Stromal cell of bone marrow (primary cell): ENCODE measurements around the gene PCDHB7.
"Not testable (repeated sequence)": the region's sequence is repeated elsewhere in the genome, so short reads cannot be mapped to it uniquely, and the experiment has no call there.

Experiments
- DNase-seq: peaks from one replicate; pipeline ENCODE4 v3.0.0-alpha.2; 2012; ENCODE audit warnings: low read depth

PCDHB7 gene

GRCh38 chr5:141172381-141173204 lies at the start of gene PCDHB7:
Gene PCDHB7, plus strand, starts transcription at chr5:141172644. Its CDS starts 192 bp downstream, at chr5:141172836.
- no peak for DNase-seq

- DNase-seq = not testable (repeated sequence)
Observed at GRCh38 chr5:141123396-141124135, 48.9 kb upstream of the PCDHB7 start.

GRCh38 chr5:141127305-141127704 lies 45.1 kb upstream of the PCDHB7 start:
- DNase-seq = no peak

GRCh38 chr5:141135030-141135717 lies 37.3 kb upstream of the PCDHB7 start, which contains the start of gene PCDHB5:
Gene PCDHB5, plus strand, starts transcription at chr5:141135206. Its CDS starts 229 bp downstream, at chr5:141135435.
- peak; percentile 5 for DNase-seq

DNA sequence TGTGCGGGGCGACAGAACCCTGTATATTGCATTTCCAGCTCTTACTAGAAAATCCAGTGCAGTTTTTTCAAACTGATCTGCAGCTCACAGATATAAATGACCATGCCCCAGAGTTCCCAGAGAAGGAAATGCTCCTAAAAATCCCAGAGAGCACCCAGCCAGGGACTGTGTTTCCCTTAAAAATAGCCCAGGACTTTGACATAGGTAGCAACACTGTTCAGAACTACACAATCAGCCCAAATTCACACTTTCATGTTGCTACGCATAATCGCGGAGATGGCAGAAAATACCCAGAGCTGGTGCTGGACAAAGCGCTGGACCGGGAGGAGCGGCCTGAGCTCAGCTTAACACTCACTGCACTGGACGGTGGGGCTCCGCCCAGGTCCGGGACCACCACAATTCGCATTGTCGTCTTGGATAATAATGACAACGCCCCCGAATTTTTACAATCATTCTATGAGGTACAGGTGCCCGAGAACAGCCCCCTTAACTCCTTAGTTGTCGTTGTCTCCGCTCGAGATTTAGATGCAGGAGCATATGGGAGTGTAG lies 36.7 kb upstream of the PCDHB7 start:
- DNase-seq = no peak

DNA sequence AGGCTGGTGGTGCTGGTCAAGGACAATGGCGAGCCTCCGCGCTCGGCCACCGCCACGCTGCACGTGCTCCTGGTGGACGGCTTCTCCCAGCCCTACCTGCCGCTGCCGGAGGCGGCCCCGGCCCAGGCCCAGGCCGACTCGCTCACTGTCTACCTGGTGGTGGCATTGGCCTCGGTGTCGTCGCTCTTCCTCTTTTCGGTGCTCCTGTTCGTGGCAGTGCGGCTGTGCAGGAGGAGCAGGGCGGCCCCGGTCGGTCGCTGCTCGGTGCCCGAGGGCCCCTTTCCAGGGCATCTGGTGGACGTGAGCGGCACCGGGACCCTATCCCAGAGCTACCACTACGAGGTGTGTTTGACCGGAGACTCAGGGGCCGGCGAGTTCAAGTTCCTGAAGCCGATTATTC lies 35.1 kb upstream of the PCDHB7 start:
- not testable (repeated sequence) for DNase-seq

- DNase-seq = peak; percentile 5
Observed at GRCh38 chr5:141149812-141150211, 22.6 kb upstream of the PCDHB7 start, which contains the start of gene PCDHB6. Gene PCDHB6, plus strand, starts transcription at chr5:141150057. Its CDS starts 201 bp downstream, at chr5:141150258.

DNA sequence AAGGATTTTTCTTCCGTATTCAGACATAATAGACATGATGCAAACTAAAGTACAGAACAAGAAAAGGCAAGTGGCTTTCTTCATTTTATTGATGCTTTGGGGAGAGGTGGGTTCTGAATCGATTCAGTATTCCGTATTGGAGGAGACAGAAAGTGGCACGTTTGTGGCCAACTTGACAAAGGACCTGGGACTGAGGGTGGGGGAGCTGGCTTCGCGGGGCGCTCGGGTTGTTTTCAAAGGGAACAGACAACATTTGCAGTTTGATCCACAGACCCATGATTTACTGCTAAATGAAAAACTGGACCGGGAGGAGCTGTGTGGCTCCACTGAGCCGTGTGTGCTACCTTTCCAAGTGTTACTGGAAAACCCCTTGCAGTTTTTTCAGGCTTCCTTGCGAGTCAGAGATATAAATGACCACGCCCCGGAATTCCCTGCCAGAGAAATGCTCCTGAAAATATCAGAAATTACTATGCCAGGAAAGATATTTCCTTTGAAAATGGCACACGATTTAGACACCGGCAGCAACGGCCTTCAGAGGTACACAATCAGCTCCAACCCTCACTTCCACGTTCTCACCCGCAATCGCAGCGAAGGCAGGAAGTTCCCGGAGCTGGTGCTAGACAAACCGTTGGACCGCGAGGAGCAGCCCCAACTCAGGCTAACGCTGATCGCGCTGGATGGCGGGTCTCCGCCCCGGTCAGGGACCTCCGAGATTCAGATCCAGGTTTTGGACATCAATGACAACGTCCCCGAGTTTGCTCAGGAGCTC lies 22.0 kb upstream of the PCDHB7 start:
- no peak for DNase-seq

DNA sequence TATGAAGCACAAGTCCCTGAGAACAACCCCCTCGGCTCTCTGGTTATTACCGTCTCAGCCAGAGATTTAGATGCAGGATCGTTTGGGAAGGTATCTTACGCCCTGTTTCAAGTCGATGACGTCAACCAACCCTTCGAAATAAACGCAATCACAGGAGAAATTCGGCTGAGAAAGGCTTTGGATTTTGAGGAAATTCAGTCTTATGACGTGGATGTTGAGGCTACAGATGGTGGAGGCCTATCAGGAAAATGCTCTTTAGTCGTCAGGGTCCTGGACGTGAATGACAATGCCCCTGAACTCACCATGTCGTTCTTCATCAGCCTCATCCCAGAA lies 21.5 kb upstream of the PCDHB7 start:
- DNase-seq = no peak

DNA sequence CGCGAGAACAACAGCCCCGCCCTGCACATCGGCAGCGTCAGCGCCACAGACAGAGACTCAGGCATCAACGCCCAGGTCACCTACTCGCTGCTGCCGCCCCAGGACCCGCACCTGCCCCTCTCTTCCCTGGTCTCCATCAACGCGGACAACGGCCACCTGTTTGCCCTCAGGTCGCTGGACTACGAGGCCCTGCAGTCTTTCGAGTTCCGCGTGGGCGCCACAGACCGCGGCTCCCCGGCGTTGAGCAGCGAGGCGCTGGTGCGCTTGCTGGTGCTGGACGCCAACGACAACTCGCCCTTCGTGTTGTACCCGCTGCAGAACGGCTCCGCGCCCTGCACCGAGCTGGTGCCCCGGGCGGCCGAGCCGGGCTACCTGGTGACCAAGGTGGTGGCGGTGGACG lies 20.8 kb upstream of the PCDHB7 start:
- not testable (repeated sequence) for DNase-seq

- not testable (repeated sequence) for DNase-seq
Observed at GRCh38 chr5:141152096-141152495, 20.3 kb upstream of the PCDHB7 start.

DNA sequence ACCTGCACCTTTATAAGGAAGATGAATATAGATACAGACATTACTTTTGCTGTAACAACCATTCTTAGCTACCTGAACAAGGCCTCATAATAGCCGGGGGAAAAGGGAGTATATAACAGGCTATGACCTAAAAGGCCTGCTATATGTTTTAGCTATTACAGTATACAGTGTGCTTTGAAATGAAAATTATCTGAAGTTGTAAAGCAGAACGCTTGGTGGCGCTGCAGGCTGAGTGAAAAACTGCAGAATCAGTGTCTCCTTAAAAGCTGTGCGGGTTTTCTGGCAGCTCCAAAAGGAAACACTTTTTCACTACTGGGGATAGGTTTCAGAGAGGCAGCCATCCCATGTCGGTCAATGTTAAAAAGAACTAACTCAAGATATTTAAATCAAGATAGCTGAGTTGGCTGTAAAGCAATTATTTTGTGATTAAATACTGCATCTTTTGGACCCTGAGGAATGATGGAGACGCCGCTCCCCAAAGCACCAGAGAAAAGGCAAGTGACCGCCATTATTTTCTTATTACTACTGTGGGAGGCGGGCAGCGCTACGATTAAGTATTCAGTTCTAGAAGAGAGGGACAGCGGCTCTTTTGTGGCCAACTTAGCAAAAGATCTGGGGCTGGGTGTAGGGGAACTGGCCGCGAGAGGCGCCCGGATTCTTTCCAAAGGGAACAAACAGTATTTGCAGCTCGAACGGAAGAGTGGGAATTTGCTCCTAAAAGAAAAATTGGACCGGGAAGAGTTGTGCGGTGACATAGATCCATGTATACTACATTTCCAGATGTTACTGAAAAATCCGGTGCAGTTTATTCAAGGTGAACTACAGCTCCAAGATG lies 16.7 kb upstream of the PCDHB7 start:
- DNase-seq = no peak

DNA sequence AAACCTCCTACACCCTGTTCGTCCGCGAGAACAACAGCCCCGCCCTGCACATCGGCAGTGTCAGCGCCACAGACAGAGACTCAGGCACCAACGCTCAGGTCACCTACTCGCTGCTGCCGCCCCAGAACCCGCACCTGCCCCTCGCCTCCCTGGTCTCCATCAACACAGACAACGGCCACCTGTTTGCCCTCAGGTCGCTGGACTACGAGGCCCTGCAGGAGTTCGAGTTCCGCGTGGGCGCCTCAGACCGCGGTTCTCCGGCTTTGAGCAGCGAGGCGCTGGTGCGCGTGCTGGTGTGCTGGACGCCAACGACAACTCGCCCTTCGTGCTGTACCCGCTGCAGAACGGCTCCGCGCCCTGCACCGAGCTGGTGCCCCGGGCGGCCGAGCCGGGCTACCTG lies 15.1 kb upstream of the PCDHB7 start:
- DNase-seq = not testable (repeated sequence)

GRCh38 chr5:141157901-141158300 lies 14.5 kb upstream of the PCDHB7 start:
- DNase-seq = not testable (repeated sequence)

GRCh38 chr5:141174291-141175104 lies 2.1 kb downstream of the PCDHB7 start:
- not testable (repeated sequence) for DNase-seq

GRCh38 chr5:141175933-141176332 lies 3.5 kb downstream of the PCDHB7 start:
- no peak for DNase-seq

GRCh38 chr5:141177577-141178191 lies 5.2 kb downstream of the PCDHB7 start, which contains the start of gene PCDHB8:
Gene PCDHB8, plus strand, starts transcription at chr5:141177790. Its CDS starts 245 bp downstream, at chr5:141178035.
- not testable (repeated sequence) for DNase-seq

DNA sequence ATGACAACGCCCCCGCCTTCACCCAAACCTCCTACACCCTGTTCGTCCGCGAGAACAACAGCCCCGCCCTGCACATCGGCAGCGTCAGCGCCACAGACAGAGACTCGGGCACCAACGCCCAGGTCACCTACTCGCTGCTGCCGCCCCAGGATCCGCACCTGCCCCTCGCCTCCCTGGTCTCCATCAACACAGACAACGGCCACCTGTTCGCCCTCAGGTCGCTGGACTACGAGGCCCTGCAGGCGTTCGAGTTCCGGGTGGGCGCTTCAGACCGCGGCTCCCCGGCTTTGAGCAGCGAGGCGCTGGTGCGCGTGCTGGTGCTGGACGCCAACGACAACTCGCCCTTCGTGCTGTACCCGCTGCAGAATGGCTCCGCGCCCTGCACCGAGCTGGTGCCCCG lies 6.9 kb downstream of the PCDHB7 start:
- not testable (repeated sequence) for DNase-seq

DNA sequence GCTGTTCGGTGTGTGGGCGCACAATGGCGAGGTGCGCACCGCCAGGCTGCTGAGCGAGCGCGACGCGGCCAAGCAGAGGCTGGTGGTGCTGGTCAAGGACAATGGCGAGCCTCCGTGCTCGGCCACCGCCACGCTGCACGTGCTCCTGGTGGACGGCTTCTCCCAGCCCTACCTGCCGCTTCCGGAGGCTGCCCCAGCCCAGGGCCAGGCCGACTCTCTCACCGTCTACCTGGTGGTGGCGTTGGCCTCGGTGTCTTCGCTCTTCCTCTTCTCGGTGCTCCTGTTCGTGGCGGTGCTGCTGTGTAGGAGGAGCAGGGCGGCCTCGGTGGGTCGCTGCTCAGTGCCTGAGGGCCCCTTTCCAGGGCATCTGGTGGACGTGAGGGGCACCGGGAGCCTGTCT lies 7.4 kb downstream of the PCDHB7 start:
- DNase-seq = not testable (repeated sequence)
